GM23338 (cell line): Measurements from ENCODE around the gene SRRM2. TPM values are rescaled to one million over a fixed set of nuclear protein-coding genes. Genes with fewer than 3 reads are reported as not detected.

Experiments
- ATAC-seq: fragments of 200-7000 bp; cut with Tn5 transposase; 3 replicates; pipeline ENCODE4 v1.9.1; 2020
- DNase-seq: peaks from one replicate; pipeline ENCODE4 v3.0.0-alpha.2; 2015; ENCODE audit warnings: low spot score
- H2AFZ ChIP-seq: fragments of 200-600 bp; sonication (generic); 2 replicates; pipeline ENCODE4 v1.8.0; 2016; ENCODE audit warnings: antibody characterized with exemption, mild to moderate bottlenecking, moderate library complexity
- H3F3A ChIP-seq: fragments of 200-600 bp; sonication (generic); replicated peaks from 2 replicates; pipeline ENCODE4 v1.8.0; 2017; ENCODE audit warnings: antibody characterized with exemption, mixed run types, low read depth
- H3K27ac ChIP-seq: fragments of 200-600 bp; sonication (generic); 2 replicates; pipeline ENCODE4 v1.6.1; 2016; ENCODE audit warnings: low read depth
- H3K27me3 ChIP-seq: fragments of 200-600 bp; sonication (generic); 2 replicates; pipeline ENCODE4 v1.8.0; 2016; ENCODE audit warnings: mild to moderate bottlenecking, mixed run types, moderate library complexity; ENCODE audit not compliant: insufficient read depth
- H3K36me3 ChIP-seq: fragments of 200-600 bp; sonication (generic); 2 replicates; pipeline ENCODE4 v1.8.0; 2016; ENCODE audit warnings: mild to moderate bottlenecking; ENCODE audit not compliant: insufficient read depth
- H3K4me1 ChIP-seq: fragments of 200-600 bp; sonication (generic); 2 replicates; pipeline ENCODE4 v1.8.0; 2016; ENCODE audit warnings: mild to moderate bottlenecking, moderate library complexity; ENCODE audit not compliant: insufficient read depth
- H3K4me2 ChIP-seq: fragments of 200-600 bp; sonication (generic); 2 replicates; pipeline ENCODE4 v1.7.1; 2017; ENCODE audit warnings: mixed run types
- H3K4me3 ChIP-seq: fragments of 200-600 bp; sonication (generic); 2 replicates; pipeline ENCODE4 v1.6.1; 2016; ENCODE audit warnings: mixed run types
- H3K79me2 ChIP-seq: fragments of 200-600 bp; sonication (generic); replicated peaks from 2 replicates; pipeline ENCODE4 v1.8.0; 2017; ENCODE audit warnings: mild to moderate bottlenecking; ENCODE audit not compliant: insufficient read depth
- H3K9me2 ChIP-seq: fragments of 200-600 bp; sonication (generic); 2 replicates; pipeline ENCODE4 v1.8.0; 2017; ENCODE audit not compliant: insufficient read depth
- H4K20me1 ChIP-seq: fragments of 200-600 bp; sonication (generic); replicated peaks from 2 replicates; pipeline ENCODE4 v1.8.0; 2017; ENCODE audit warnings: mild to moderate bottlenecking; ENCODE audit not compliant: insufficient read depth
- H3K27ac Mint-ChIP-seq: 2 replicates; pipeline ENCODE4 v1.8.0; 2020; ENCODE audit warnings: inconsistent platforms, mild to moderate bottlenecking, moderate library complexity, mixed read lengths
- H3K27me3 Mint-ChIP-seq: 3 replicates; pipeline ENCODE4 v1.8.0; 2022; ENCODE audit warnings: low read depth, mild to moderate bottlenecking, moderate library complexity, mixed read lengths, inconsistent platforms; ENCODE audit not compliant: insufficient read depth, poor library complexity
- H3K36me3 Mint-ChIP-seq: 3 replicates; pipeline ENCODE4 v1.8.0; 2021; ENCODE audit warnings: low read depth, mild to moderate bottlenecking, inconsistent platforms, moderate library complexity, mixed read lengths
- H3K4me1 Mint-ChIP-seq: 3 replicates; pipeline ENCODE4 v1.8.0; 2020; ENCODE audit warnings: mild to moderate bottlenecking, inconsistent platforms, mixed read lengths
- H3K4me3 Mint-ChIP-seq: 3 replicates; pipeline ENCODE4 v1.8.0; 2021; ENCODE audit warnings: moderate library complexity, mild to moderate bottlenecking, inconsistent platforms, mixed read lengths
- H3K9me3 Mint-ChIP-seq: 3 replicates; pipeline ENCODE4 v1.8.0; 2020; ENCODE audit warnings: moderate library complexity, mild to moderate bottlenecking, inconsistent platforms, mixed read lengths
- CREB1 ChIP-seq: fragments of 250-450 bp; sonication (Bioruptor Pico); IDR thresholded peaks from 2 replicates; pipeline ENCODE4 v1.5.0; 2020; ENCODE audit warnings: low read depth, mild to moderate bottlenecking, moderate library complexity
- EZH2 ChIP-seq: fragments of 200-600 bp; sonication (generic); IDR thresholded peaks from one replicate; pipeline ENCODE4 v1.8.0; 2017; ENCODE audit warnings: antibody characterized with exemption, mild to moderate bottlenecking, low read depth; ENCODE audit not compliant: unreplicated experiment
- EZH2phosphoT487 ChIP-seq: fragments of 200-600 bp; sonication (generic); IDR thresholded peaks from one replicate; pipeline ENCODE4 v1.8.1; 2018; ENCODE audit warnings: antibody characterized with exemption; ENCODE audit not compliant: unreplicated experiment
- JUNB ChIP-seq: IDR thresholded peaks from one replicate; pipeline ENCODE4 v1.6.1; 2016; ENCODE audit warnings: antibody characterized with exemption; ENCODE audit not compliant: unreplicated experiment
- NANOG ChIP-seq: IDR thresholded peaks from 2 replicates; pipeline ENCODE4 v1.6.1; 2016; ENCODE audit warnings: antibody characterized with exemption, borderline replicate concordance
- POLR2AphosphoS5 ChIP-seq: IDR thresholded peaks from 2 replicates; pipeline ENCODE4 v1.6.1; 2016; ENCODE audit warnings: antibody characterized with exemption, low read depth
- REST ChIP-seq: IDR thresholded peaks from one replicate; pipeline ENCODE4 v1.6.1; 2018; ENCODE audit warnings: antibody characterized with exemption; ENCODE audit not compliant: unreplicated experiment
- STAT1 ChIP-seq: IDR thresholded peaks from one replicate; pipeline ENCODE4 v1.6.1; 2016; ENCODE audit warnings: antibody characterized with exemption; ENCODE audit not compliant: unreplicated experiment
- ZNF114 ChIP-seq: fragments of 250-450 bp; sonication (Bioruptor Pico); IDR thresholded peaks from 2 replicates; pipeline ENCODE4 v1.5.0; 2020; ENCODE audit warnings: mild to moderate bottlenecking, moderate library complexity
- ZNF331 ChIP-seq: fragments of 250-450 bp; sonication (Bioruptor Pico); IDR thresholded peaks from 2 replicates; pipeline ENCODE4 v1.5.0; 2020; ENCODE audit warnings: low read depth, mild to moderate bottlenecking, moderate library complexity
- polyA plus RNA-seq: library from polyadenylated mRNA; unstranded; fragments of >200 nt; fragmentation: Nextera tagmentation; extraction: Ambion mirVana; gene quantifications from 2 replicates; pipeline ENCODE4 v1.2.1, GENCODE V29; 2016
- total RNA-seq: library from RNA; depleted of rRNA; stranded (reverse); fragments of >200 nt; shearing (Covaris generic); gene quantifications from 2 replicates; pipeline ENCODE4 v1.2.3, GENCODE V29; 2014
- TF ChIP-seq, protein P1 (sequence below), 2 experiments: fragments of 200-600 bp in 1 of 2; sonication (generic) in 1 of 2; conservative IDR thresholded peaks; 2 replicates each; pipeline versions ENCODE4 v1.5.1 to v1.6.1; 2016 to 2017; ENCODE audit warnings: antibody characterized with exemption in 2 of 2, low read depth in 2 of 2, mild to moderate bottlenecking in 2 of 2, moderate library complexity in 1 of 2
- TF ChIP-seq, protein P2 (sequence below): IDR thresholded peaks from 2 replicates; pipeline ENCODE4 v1.6.1; 2016; ENCODE audit warnings: antibody characterized with exemption
- TF ChIP-seq, protein P3 (sequence below): fragments of 250-450 bp; sonication (Bioruptor Pico); IDR thresholded peaks from 2 replicates; pipeline ENCODE4 v1.5.0; 2020; ENCODE audit warnings: mild to moderate bottlenecking, moderate library complexity

SRRM2 gene
- total and polyA plus RNA-seq, 2 experiments from 2014 or later: 308 to 893 TPM

DNA sequence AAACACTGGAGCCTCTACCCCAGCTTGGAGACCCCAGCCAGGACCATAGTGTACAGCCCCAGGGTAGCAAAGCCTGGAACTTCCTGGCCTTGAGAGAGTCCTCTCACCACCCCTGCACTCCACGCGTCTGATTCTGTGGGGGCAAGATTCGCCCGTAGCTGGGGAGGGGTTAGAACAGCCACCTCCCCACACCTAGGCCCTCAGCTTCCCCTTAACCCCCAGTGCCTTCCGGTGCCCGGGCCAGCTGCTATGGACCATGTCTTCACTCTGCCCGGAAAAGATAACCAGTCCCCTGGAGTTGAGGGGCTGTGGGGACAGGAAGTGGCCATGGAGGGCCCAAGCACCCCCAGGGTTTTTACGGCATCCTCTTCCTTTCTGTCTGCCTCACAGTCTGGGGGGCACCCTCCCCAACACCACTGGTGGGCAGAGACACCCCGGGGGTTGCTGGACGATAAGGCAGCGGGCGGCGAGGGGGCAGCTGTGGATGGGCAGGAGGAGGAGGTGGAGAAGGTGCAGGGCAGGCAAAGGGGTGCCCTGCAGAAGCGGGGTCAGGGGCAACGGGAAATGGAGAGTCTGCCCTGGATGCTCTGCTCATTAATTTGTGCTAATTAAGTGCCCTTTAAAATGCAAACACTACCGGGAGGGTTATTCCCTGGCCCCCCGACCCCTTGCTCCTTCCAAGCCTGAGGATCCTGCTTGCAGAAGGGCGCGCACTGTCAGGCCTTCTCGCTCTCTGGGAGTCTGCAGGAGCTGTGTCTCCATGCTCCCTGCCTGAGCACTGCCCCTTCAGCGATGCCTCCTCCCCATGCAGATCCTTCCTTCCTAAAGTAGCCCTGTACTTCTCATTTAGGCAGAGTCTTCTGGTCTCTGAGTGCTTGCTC, 34.8 kb upstream of the SRRM2 start:
- Histone ChIP-seq H3K27me3 (no peaks in the 10 kb centered on the region), H3K79me2 (no peaks in the 10 kb centered on the region), H4K20me1 (no peaks in the 10 kb centered on the region), H3K4me3 (no peak overlapping the region), H3K9me2 (no peaks in the 10 kb centered on the region), H3K4me1 (no peaks in the 10 kb centered on the region), H3K27ac (no peak overlapping the region), H3K36me3 (no peaks in the 10 kb centered on the region), H2AFZ (no peak overlapping the region), H3F3A (peaks cover 10% of the 10 kb centered on the region; the same call in 1 of the 2 replicates), H3K4me2 (no peak overlapping the region)
- no peak for DNase-seq
- TF ChIP-seq NANOG: no peak
- TF ChIP-seq ZNF114 (CRISPR knock-in tag): no peak
- TF ChIP-seq EZH2: no peak
- no peak for TF ChIP-seq ZNF331 (CRISPR knock-in tag)
- no peak for TF ChIP-seq CREB1
- TF ChIP-seq, protein P1, sequence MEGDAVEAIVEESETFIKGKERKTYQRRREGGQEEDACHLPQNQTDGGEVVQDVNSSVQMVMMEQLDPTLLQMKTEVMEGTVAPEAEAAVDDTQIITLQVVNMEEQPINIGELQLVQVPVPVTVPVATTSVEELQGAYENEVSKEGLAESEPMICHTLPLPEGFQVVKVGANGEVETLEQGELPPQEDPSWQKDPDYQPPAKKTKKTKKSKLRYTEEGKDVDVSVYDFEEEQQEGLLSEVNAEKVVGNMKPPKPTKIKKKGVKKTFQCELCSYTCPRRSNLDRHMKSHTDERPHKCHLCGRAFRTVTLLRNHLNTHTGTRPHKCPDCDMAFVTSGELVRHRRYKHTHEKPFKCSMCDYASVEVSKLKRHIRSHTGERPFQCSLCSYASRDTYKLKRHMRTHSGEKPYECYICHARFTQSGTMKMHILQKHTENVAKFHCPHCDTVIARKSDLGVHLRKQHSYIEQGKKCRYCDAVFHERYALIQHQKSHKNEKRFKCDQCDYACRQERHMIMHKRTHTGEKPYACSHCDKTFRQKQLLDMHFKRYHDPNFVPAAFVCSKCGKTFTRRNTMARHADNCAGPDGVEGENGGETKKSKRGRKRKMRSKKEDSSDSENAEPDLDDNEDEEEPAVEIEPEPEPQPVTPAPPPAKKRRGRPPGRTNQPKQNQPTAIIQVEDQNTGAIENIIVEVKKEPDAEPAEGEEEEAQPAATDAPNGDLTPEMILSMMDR (conservative IDR thresholded peaks at IDR 0.05; ENCODE audit: low read depth in 2 of 2): no peak
- TF ChIP-seq REST: no peak
- TF ChIP-seq, protein P2, sequence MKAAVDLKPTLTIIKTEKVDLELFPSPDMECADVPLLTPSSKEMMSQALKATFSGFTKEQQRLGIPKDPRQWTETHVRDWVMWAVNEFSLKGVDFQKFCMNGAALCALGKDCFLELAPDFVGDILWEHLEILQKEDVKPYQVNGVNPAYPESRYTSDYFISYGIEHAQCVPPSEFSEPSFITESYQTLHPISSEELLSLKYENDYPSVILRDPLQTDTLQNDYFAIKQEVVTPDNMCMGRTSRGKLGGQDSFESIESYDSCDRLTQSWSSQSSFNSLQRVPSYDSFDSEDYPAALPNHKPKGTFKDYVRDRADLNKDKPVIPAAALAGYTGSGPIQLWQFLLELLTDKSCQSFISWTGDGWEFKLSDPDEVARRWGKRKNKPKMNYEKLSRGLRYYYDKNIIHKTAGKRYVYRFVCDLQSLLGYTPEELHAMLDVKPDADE: no peak
- TF ChIP-seq POLR2AphosphoS5: no peak
- no peak for TF ChIP-seq STAT1
- no peak for TF ChIP-seq EZH2phosphoT487
- TF ChIP-seq JUNB: no peak
- TF ChIP-seq, protein P3, sequence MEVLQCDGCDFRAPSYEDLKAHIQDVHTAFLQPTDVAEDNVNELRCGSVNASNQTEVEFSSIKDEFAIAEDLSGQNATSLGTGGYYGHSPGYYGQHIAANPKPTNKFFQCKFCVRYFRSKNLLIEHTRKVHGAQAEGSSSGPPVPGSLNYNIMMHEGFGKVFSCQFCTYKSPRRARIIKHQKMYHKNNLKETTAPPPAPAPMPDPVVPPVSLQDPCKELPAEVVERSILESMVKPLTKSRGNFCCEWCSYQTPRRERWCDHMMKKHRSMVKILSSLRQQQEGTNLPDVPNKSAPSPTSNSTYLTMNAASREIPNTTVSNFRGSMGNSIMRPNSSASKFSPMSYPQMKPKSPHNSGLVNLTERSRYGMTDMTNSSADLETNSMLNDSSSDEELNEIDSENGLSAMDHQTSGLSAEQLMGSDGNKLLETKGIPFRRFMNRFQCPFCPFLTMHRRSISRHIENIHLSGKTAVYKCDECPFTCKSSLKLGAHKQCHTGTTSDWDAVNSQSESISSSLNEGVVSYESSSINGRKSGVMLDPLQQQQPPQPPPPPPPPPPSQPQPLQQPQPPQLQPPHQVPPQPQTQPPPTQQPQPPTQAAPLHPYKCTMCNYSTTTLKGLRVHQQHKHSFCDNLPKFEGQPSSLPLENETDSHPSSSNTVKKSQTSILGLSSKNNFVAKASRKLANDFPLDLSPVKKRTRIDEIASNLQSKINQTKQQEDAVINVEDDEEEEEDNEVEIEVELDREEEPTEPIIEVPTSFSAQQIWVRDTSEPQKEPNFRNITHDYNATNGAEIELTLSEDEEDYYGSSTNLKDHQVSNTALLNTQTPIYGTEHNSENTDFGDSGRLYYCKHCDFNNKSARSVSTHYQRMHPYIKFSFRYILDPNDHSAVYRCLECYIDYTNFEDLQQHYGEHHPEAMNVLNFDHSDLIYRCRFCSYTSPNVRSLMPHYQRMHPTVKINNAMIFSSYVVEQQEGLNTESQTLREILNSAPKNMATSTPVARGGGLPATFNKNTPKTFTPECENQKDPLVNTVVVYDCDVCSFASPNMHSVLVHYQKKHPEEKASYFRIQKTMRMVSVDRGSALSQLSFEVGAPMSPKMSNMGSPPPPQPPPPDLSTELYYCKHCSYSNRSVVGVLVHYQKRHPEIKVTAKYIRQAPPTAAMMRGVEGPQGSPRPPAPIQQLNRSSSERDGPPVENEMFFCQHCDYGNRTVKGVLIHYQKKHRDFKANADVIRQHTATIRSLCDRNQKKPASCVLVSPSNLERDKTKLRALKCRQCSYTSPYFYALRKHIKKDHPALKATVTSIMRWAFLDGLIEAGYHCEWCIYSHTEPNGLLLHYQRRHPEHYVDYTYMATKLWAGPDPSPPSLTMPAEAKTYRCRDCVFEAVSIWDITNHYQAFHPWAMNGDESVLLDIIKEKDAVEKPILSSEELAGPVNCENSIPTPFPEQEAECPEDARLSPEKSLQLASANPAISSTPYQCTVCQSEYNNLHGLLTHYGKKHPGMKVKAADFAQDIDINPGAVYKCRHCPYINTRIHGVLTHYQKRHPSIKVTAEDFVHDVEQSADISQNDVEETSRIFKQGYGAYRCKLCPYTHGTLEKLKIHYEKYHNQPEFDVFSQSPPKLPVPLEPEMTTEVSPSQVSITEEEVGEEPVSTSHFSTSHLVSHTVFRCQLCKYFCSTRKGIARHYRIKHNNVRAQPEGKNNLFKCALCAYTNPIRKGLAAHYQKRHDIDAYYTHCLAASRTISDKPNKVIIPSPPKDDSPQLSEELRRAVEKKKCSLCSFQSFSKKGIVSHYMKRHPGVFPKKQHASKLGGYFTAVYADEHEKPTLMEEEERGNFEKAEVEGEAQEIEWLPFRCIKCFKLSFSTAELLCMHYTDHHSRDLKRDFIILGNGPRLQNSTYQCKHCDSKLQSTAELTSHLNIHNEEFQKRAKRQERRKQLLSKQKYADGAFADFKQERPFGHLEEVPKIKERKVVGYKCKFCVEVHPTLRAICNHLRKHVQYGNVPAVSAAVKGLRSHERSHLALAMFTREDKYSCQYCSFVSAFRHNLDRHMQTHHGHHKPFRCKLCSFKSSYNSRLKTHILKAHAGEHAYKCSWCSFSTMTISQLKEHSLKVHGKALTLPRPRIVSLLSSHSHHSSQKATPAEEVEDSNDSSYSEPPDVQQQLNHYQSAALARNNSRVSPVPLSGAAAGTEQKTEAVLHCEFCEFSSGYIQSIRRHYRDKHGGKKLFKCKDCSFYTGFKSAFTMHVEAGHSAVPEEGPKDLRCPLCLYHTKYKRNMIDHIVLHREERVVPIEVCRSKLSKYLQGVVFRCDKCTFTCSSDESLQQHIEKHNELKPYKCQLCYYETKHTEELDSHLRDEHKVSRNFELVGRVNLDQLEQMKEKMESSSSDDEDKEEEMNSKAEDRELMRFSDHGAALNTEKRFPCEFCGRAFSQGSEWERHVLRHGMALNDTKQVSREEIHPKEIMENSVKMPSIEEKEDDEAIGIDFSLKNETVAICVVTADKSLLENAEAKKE: no peak
- H3K9me3 Mint-ChIP-seq: no peaks in the 10 kb centered on the region
- H3K27me3 Mint-ChIP-seq: peaks cover 18% of the 10 kb centered on the region
- H3K36me3 Mint-ChIP-seq: no peaks in the 10 kb centered on the region; the same call in 2 of the 3 replicates
- peaks cover 9% of the 10 kb centered on the region; the same call in 2 of the 3 replicates for H3K4me1 Mint-ChIP-seq
- ATAC-seq: no peak
- H3K4me3 Mint-ChIP-seq: no peak overlapping the region; the same call in 2 of the 3 replicates
- H3K27ac Mint-ChIP-seq: peak overlapping the region; percentile 65; the same call in 1 of the 2 replicates
